ENCODE results near the gene LEMD2.

DNA sequence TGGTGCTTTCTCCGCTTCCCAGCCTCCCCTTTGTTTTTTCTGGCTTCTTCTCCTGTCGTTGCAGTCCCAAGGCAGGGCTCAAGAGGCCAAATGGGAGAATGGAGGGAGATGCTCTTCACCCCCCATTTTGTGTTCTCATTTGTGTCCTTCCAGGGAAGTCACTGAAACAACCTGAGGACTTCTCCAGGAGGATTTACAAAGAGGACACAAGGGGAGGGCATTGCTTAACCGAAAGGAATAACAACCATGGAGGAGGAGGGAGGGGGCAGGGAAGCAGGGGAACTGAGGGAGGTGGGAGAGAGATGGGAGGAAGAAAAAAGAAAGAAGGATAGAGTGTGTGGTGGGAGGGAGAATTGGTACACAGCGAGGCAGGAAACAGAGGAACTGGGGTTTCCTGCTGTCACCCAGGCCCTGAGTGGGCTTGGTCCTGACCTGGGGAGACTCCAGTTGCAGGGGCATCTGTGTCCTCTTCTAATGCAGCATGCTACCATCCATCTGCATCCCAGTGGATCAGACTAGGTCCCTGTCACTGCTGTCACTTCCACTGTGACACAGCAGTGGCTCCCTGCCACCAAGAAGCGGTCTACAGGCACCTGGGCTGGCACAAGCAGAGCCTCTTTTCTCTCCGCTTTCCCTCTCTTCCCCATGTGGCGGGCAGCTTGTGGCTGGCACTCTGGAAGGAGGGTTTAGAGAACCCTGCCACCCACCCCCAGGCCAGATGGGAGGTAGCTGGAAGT, 32.0 kb upstream of the LEMD2 start:
- TF ChIP-seq, protein P1, sequence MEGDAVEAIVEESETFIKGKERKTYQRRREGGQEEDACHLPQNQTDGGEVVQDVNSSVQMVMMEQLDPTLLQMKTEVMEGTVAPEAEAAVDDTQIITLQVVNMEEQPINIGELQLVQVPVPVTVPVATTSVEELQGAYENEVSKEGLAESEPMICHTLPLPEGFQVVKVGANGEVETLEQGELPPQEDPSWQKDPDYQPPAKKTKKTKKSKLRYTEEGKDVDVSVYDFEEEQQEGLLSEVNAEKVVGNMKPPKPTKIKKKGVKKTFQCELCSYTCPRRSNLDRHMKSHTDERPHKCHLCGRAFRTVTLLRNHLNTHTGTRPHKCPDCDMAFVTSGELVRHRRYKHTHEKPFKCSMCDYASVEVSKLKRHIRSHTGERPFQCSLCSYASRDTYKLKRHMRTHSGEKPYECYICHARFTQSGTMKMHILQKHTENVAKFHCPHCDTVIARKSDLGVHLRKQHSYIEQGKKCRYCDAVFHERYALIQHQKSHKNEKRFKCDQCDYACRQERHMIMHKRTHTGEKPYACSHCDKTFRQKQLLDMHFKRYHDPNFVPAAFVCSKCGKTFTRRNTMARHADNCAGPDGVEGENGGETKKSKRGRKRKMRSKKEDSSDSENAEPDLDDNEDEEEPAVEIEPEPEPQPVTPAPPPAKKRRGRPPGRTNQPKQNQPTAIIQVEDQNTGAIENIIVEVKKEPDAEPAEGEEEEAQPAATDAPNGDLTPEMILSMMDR (IDR thresholded peaks at IDR 0.05; ENCODE audit: low read length), result no peak
- TF ChIP-seq EZH2 (IDR thresholded peaks at IDR 0.05; ENCODE audit: borderline replicate concordance, low read length), result no peak

Data from OCI-LY1 (cell line).